GM19043 (cell line): ENCODE results near the gene ACACA.

Experiments used
- ATAC-seq: cut with Tn5 transposase; IDR thresholded peaks from one replicate; pipeline ENCODE4 v1.9.1; 2021; ENCODE audit warnings: low read depth; ENCODE audit not compliant: unreplicated experiment

Gene ACACA

DNA sequence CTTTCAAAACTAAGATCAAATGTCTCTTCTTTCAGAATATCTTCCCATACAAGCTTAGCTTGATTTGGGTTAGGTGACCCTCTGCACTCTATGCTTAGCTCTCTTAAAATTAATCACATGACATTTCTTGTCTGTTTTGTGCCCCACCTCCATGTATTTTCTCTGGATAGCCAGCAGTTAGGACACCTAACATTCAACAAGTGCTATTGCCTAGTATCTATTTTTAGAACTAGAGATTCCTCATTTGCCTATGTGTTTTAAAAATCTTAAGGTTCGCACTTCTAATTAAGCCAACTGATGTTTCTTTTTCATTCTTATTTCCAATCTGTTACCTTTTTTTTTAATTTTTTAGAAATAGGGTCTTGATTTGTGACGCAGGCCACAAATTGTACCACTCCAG lies 160.6 kb downstream of the ACACA start:
- no peak for ATAC-seq

DNA sequence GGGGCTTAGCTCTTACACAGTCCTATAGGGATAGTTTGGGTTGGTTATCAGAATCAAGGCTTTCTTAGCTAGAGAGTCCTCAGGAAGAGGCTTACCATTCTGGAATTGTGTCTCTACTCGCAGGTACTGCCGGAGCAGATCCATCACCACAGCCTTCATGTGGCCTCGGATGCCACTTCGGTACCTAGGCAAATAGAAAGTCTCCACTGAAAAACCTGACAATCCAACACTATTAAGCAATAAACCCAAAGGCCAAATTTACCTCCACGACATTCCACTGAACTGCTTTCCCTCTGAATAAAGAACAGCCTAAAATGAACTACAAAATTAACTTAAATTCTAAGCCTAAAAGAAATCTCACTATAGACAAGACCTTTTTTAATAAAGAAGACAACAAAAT lies 166.3 kb downstream of the ACACA start:
- no peak for ATAC-seq

DNA sequence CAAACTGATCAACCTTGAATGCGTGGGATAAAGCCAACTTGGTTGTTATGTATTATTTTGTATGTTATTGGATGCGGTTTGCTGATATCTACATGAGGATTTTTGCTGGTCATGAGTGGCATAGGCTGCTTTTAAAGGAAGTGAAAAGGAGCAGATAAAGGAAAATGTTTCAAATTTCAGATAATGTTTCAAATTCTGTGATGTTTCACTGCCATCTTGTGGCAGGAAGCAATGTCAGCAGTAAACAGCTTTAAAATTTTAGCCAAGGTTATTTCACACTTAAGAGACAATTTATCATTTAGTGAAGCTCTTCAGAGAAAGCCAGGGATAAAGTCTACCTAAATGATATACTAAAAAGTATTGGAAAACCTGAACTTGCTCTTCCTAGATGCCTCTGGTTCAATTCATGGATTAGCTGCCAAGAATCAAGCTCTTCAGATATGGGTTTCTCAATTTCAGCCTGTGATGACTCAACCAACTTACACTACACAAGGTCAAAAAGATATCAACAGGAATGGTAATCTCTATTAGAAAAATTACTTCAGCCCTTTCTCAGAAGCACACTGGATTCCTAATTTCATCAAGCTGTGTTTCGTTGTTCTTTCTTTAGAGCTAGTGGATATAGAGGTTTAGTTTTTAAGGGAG lies 166.8 kb downstream of the ACACA start:
- no peak for ATAC-seq

DNA sequence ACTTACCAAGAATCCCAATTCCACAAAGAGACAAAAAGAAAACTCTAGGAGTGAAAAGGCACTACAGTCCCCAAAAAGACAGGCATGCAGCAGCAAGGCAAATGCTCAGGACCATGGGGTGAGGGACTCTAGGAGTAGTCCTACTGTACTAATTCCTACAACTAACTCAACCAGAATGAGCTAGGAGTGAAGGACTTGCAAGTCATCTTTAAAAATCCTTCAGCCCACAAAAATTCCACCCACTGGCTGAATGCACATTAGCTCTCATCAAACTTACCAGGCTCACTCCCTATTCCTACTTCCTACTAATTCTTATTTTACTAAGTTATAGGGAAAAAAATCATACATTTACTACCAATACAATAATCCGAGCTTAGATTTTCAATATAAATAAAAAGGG lies 172.5 kb downstream of the ACACA start:
- no peak for ATAC-seq

DNA sequence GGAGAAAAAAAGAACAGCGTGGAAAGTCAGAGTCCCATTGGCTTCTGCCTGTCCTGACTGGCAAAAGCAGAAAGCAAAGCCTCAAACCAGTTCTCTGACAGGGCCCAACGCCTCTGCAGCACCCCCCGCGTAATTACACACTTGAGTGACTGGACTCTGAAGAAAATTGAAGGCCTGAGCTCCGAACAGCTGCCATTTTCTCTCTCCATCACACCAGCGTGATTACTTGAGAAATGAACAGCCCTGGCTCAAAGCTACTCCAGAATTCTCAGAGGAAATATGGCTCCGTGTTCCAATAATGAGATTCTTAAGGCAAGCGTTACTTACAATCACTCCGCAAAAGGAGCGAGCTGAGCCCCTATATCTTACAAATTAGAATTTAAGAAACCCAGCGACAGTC lies 173.6 kb downstream of the ACACA start:
- no peak for ATAC-seq

DNA sequence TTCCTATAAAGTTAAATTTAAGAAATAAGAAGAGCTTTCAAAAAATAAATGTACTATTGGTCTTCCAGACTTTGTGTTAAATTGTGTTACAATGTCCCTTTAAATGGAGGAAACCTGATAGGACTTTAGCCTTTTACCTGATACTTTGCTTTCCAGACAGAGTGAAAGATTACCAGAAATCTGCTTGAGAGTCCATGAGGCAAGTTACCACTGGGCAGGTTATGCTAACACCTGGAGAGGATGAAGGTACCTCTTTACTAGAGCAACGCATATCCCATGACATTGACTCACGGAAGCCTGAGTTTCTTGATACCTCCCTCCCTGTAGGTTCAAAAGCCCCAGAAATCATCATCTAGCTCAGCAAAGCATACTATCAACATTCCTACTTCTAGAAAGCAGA lies 174.7 kb downstream of the ACACA start:
- ATAC-seq, result no peak

DNA sequence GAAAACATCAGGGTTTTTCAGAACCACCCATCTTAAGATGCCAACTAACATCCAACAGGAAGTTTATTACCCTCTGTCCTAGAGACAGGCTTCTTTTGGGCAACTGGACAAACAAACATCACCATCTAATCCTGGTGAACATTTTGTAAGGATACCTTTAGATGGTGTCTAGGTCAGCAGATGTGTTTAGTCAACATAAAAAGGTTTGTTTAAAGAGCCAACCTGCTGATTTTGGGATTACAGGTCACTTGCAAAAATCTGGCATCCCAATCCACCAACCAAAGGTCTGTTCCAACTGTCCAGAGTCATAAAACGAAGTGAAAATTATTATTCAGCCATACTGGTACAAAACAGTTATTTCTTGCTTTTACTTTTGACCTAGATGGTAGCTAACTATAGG lies 176.0 kb downstream of the ACACA start:
- ATAC-seq, result no peak

DNA sequence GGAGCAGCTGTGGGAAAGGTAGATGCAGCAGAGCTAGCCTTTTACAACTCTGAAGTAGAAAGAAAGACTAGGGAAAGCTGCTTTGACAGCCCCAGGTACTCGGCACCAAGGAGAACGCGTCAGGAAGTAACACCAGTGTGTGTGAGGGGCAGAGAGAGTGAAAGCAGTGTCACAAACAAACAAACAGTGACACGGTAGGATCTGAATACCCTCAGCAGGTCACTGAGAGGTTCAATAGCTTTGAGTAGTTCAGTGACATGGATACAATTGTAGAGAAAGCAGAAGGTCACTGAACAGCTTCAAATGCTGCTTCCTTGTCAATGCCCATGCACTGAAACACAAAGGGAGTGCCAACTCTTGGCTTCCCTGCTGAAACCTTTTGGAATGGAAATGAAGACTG lies 181.2 kb downstream of the ACACA start:
- no peak for ATAC-seq

DNA sequence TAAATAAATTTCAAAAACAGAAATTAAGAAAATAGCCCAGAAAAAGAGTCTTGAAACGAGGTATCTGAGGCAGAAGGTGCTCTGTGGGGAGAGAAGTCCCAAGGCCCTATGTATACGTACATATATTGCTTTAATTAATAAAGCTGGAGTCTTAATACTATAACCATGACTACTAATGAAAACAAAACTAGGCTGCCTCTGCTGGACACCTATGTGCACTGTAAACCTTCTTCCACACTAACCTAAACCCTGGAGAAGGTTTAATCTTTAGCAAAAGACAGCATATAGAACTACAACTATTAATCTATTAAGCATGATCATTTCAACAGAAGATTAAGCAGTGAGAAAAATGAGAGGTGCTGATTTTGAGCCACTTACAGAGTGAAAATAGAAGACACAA lies 184.8 kb downstream of the ACACA start:
- ATAC-seq, result no peak

DNA sequence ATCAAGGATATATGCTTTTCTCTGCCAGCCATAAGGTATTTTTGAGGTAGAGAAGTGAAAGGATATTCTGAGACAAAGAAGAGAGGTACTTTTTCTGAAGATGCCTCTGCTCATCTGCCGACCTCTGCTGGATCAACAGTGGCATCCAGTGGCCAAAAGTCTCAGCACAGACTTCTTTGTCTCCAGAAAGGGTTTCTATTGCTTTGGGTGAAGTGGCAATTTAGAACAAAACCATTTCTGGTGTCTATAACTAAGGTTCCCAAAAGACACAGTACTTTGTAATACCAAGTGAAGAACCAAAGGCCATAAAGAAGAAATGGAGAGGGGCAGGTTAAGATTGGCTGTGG lies 186.1 kb downstream of the ACACA start:
- no peak for ATAC-seq

DNA sequence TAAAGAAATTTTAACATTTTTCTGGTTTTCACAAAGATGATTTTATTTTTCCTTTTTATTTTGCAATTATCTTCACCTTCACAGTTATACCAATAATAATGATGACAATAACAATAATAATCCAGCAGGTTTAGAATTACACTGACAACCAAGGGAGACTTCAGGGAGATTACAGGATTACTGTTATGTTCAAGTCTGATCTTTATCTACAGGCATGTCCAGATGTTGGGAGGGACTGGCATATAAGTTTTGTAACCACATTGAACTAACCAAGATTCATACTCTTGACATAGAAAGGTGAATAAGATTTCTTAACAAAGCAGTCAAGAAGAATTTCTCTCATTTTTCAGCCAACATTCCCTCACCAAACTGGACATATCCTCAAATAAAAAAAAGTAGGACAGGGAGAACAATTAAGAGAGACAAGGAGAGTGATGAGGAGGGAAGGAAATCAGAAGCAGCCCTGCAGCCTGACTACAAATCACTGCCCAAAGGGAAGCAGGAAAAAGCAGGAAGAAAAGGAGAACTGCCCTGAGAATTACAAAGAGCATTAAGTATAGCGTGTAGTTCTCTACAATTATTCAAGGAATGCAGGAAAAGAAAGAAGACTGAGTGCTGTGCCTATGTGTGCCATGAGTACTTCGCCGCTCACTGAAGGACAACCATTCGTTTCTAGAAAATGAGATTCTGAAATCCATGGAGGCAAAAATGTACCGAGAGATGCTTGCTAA lies 186.6 kb downstream of the ACACA start:
- no peak for ATAC-seq

DNA sequence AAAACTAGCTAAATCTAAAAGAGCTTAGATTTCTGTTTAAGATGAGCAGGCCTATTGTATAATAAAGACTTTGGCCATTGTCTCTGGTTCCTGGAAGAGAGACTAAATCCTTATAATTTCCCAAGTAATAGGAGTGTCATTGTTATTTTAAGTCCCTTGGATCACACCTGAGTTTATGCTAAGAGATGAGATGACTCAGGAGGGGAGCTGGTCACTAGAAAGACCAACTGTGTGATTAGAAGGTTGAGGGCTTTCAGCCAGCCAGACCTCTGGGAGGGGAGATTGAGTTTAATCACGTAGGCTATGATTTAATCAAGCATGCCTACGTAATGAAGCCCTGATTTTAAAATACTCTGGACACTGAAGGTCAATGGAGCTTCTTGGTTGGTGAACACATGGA lies 187.8 kb downstream of the ACACA start:
- ATAC-seq, result no peak

DNA sequence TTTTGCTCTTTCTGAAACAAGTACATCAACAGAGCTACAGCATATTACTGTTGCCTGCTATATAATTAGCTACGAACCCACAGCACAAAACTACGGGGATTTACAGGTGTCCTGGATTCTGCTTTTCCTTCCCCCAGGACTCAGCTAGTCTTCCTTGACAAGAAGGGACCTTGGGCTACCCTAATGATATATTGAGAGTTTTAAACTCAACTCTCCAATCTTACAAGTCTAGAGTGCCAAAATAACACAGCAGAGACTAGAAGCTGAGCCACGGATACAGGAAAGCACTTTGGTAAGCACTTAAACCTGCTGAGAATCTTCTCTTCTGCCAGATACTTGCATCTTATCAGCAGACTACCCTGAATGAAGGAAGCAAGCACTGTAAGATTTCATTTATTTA lies 192.2 kb downstream of the ACACA start:
- no peak for ATAC-seq

DNA sequence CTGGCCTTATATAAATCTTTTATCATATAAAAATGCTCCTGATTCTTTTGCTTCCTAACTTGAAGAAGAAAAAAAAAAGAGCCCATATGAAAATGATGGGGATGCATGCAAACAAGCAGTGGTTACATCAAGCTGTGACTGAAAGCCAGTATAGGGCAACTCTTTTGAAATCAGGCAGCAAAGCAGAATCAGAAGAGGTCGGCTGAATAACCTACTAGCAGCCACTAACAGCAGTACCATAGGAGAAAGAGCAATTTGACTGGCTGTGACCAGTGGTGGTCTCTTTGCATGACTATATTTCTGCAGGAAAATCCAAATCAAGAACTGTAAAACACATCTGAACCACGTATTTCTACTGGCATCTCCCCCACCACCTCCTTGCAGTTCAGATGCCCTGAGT lies 192.7 kb downstream of the ACACA start:
- no peak for ATAC-seq

DNA sequence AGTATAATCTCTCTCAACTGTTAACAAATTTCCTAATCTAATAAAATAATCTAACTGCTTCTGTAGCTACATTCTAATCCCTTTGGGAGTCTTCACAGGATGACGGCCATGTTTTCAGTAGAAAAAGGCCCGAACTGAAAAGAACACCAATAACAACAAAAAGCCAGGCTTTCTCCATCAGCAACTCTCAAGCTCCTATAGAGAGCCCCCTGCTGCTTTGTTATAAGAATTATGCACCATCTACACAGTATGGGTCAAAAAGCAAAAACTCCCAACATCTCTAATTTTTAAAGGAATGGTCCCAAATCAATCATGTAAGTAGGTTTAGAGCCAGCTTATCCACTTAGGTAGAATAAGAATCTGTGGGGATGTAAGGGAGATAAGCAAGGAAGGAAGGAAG lies 194.5 kb downstream of the ACACA start:
- no peak for ATAC-seq

DNA sequence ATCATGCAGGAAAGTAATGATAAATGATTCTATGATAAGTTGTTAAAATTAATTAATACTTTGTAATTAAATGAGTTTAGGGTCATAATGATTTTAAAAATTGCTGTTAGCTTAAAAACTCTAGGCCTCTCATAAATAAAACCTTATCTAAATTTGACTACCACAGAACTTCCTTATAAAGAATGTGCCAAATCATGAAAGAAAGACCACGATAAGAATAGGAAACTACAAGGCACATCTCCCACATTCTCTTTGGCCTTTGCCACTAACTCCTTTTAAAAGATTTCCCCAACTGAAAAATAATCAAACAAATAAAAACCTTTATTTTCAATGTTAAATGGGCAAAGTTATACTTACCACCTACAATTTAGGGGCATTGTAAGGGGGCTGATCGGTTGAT lies 195.5 kb downstream of the ACACA start:
- ATAC-seq, result no peak

DNA sequence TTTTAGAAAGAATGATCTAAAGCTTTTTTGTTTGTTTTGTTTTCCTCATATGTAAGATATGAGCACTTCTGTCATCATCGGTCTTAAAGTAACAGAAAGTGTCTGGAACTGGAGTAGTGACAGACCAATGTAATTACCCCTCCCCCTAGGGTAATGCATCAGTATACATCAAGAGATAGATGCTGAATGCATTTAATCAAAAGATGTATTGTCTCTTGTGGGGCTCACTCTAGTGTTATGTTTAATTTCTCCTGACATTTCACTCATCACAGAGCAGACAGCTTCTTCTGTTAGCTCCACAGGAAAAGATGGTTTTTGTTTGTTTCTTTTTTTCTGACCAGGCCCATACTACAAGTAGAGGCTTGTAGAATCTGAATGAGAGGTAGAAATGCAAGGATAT lies 199.5 kb downstream of the ACACA start:
- ATAC-seq, result no peak

DNA sequence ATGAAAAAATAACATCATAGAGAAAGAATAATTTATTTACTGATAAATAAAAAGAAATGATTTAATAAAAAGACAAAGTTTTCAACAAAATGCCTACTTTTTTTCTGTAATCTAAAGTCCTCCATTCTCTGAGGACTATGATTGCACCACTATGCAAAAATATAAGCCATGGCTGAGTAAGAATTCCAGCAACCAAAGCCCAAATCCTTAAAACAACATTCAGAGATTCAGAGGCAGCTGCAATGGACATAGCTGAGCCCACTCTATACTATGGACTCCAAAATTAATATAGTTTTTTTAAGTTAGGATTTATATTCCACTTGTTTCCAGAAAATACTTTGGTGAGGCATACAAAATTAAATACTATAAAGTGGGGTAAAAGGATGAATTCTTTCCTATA lies 200.3 kb downstream of the ACACA start:
- no peak for ATAC-seq

DNA sequence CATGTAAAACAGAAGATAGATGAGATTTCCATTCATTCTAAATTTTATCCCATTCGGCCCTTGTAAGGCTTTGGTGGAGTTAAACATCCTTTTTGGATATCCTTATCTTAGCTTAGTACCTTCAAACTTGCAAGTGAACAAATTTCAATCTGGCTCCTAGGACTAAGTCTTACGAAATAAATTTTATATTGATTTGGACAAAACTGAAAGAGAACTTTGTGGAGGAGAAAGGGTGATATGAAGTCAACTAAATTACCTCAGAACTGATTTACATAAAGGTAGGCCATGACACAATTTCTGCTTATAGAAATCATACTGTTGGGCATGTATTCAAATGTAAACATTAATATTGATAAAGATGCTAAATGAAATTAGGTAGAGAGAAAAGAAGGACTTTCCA lies 206.1 kb downstream of the ACACA start:
- ATAC-seq, result no peak

DNA sequence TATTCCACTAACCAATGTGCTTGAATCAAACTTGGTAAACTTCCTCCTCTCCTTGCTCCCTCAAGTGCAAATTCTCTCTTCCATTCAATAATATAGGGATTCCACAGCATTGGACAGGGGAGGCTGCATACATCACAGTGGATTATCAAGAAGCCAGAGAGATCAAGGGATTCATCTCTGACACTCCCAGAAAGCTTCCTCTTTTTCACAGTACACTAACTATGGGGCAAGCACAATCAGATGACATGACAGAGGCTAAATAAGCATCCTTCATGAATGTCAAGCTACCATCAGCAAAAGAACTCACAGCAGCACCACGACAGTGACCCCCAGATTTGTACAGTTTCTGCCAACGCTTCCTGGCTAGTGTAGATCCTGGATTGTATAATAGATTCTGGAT lies 209.3 kb downstream of the ACACA start:
- no peak for ATAC-seq

DNA sequence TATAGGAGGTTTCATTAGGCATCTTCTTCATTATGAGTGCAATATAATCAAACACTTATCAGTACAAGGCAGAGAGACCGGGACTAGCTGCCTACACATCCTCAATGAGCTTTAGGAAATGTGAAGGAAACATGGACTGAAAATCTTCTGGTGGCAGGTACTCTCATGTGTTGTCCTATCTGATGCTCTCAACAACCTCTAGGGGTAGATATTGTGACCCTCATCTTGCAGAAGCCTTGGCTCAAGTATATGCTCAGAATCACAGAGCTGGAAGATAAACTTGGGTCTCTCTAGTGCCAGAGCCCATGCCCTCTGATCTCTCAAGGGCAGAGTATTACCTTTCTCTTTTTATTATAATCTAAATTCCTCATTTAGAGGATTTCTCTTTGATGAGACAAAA lies 212.4 kb downstream of the ACACA start:
- ATAC-seq, result no peak

DNA sequence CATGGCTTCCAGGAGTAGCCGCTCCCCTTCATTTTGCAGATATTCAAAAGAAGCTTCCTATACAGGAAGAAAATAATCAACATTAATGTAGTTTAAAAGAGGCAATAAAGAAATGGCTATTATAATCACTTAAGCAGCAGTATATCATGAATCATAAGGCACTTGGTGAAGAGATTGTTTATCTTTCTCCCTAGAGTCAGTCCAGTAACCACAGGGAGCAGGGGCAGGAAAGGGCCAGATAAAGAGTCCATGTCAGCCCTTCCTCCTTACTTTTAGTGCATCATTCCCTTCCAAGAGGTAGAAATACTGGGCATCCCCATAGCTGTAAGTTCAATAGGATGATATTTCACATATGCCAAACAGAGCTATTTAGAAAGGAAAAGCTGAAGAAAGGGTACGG lies 215.4 kb downstream of the ACACA start:
- no peak for ATAC-seq

DNA sequence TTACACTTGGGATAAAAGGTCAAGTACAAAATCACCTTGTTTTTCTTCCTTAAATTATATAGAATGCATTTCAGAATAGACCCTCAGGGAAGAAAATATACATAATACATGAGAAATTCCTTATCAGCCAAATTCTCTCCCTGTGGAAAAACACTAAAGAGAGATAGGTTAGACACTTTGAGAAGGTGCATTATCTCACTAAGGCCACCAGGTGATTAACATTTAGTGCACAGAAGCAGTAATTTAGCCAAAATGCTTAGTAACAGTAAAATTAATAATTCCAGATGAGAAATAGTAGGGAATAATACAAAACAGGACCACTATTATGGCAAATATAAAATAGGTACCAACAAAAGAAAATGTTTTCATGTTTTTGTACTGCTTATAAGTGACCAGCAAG lies 216.1 kb downstream of the ACACA start:
- no peak for ATAC-seq
